RWPE2 (cell line): Measurements from ENCODE around the gene NEXN.
"Not testable (repeated sequence)": the region's sequence is repeated elsewhere in the genome, so short reads cannot be mapped to it uniquely, and the experiment has no call there.

Experiments
- ATAC-seq: fragments of 200-7000 bp; cut with Tn5 transposase; 3 replicates; pipeline ENCODE4 v1.9.1; 2021; ENCODE audit warnings: low read depth
- DNase-seq: peaks from one replicate; pipeline ENCODE4 v3.0.0-alpha.2; 2020; ENCODE audit warnings: low spot score
- H3K27ac ChIP-seq: fragments of 450-650 bp; 2 replicates; pipeline ENCODE4 v1.5.1; 2017; ENCODE audit warnings: mild to moderate bottlenecking; ENCODE audit not compliant: poor library complexity, severe bottlenecking
- H3K27me3 ChIP-seq: fragments of 250-450 bp; sonication (Bioruptor Pico); 2 replicates; pipeline ENCODE4 v1.5.1; 2021; ENCODE audit warnings: mild to moderate bottlenecking, moderate library complexity; ENCODE audit not compliant: insufficient read depth, poor library complexity, severe bottlenecking
- H3K36me3 ChIP-seq: fragments of 250-450 bp; sonication (Bioruptor Pico); 2 replicates; pipeline ENCODE4 v1.5.1; 2020; ENCODE audit warnings: low read depth, mild to moderate bottlenecking, moderate library complexity
- H3K4me1 ChIP-seq: fragments of 250-450 bp; sonication (Bioruptor Pico); 2 replicates; pipeline ENCODE4 v1.5.1; 2021; ENCODE audit warnings: mild to moderate bottlenecking, moderate library complexity; ENCODE audit not compliant: insufficient read depth, poor library complexity, severe bottlenecking
- H3K4me3 ChIP-seq: fragments of 250-450 bp; sonication (Bioruptor Pico); 2 replicates; pipeline ENCODE4 v1.5.1; 2021; ENCODE audit warnings: mild to moderate bottlenecking, moderate library complexity; ENCODE audit not compliant: severe bottlenecking
- H3K9me3 ChIP-seq: fragments of 250-450 bp; sonication (Bioruptor Pico); 2 replicates; pipeline ENCODE4 v1.5.1; 2021; ENCODE audit warnings: mild to moderate bottlenecking, moderate library complexity; ENCODE audit not compliant: severe bottlenecking
- TF ChIP-seq, protein P1 (sequence below): fragments of 450-650 bp; IDR thresholded peaks from one replicate; pipeline ENCODE4 v1.5.1; 2017; ENCODE audit warnings: mild to moderate bottlenecking, moderate library complexity; ENCODE audit not compliant: poor library complexity, severe bottlenecking

NEXN gene

DNA sequence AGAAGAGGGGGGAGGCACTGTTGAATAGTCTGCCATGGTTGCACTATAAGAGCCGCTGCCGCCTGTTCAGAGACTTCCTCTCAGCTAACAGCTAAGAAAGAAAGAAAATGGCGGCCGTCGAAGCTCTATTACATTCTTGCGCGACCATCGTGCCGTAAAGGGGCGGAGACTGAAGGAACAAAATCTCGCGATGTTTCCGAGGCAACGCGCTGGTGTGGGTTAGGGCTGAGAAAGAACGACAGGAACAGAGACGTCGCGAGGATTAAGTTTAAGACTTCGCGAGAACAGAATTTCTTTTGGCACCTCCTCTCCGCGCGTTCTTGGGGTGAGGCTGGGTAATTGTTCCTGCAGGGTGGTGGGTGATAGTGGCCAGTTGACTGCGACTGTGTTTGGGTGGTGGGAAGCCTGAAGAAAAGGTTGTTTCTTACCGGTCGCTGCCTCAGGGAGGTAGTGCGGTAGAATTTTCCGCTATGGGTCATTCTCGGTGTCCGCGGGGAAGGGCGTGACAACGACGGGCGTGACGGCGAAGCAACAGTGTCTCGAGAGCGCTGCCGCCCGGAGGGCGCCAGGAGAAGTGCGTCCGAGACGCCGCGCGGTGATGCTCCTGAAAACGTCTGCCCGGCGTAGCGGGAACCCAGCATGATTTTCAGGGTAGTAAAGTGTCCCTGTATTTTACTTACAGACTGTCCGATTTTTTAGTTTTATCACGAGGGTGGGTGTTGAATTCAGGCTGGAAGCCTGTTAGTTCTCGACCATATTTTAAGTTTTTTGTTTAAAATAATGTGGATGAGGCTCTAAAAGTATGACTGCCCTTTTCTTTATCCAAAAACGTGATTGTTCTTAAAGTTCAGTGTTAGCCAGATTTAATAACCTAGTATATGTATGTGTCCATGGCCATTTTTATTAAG is 90.8 kb downstream of the NEXN start, which contains the start of gene FUBP1:
FUBP1 (minus strand) TSS at position 104 of the 908 bp plus-strand sequence; CDS start at position 36, 68 bp downstream.
- H3K9me3 ChIP-seq, result no peaks in the 10 kb centered on the region
- peak; percentile 83 for ATAC-seq
- peak within 1 kb of the TSS; percentile 95 for H3K27ac ChIP-seq
- peaks cover 55% of the 10 kb centered on the region for H3K36me3 ChIP-seq
- H3K4me3 ChIP-seq, result peak within 1 kb of the TSS; percentile 68
- peaks cover 26% of the 10 kb centered on the region for H3K4me1 ChIP-seq
- TF ChIP-seq, protein P1, sequence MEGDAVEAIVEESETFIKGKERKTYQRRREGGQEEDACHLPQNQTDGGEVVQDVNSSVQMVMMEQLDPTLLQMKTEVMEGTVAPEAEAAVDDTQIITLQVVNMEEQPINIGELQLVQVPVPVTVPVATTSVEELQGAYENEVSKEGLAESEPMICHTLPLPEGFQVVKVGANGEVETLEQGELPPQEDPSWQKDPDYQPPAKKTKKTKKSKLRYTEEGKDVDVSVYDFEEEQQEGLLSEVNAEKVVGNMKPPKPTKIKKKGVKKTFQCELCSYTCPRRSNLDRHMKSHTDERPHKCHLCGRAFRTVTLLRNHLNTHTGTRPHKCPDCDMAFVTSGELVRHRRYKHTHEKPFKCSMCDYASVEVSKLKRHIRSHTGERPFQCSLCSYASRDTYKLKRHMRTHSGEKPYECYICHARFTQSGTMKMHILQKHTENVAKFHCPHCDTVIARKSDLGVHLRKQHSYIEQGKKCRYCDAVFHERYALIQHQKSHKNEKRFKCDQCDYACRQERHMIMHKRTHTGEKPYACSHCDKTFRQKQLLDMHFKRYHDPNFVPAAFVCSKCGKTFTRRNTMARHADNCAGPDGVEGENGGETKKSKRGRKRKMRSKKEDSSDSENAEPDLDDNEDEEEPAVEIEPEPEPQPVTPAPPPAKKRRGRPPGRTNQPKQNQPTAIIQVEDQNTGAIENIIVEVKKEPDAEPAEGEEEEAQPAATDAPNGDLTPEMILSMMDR, result peak; percentile 89
- DNase-seq, result peak; percentile 94
- H3K27me3 ChIP-seq, result no peaks in the 10 kb centered on the region

DNA sequence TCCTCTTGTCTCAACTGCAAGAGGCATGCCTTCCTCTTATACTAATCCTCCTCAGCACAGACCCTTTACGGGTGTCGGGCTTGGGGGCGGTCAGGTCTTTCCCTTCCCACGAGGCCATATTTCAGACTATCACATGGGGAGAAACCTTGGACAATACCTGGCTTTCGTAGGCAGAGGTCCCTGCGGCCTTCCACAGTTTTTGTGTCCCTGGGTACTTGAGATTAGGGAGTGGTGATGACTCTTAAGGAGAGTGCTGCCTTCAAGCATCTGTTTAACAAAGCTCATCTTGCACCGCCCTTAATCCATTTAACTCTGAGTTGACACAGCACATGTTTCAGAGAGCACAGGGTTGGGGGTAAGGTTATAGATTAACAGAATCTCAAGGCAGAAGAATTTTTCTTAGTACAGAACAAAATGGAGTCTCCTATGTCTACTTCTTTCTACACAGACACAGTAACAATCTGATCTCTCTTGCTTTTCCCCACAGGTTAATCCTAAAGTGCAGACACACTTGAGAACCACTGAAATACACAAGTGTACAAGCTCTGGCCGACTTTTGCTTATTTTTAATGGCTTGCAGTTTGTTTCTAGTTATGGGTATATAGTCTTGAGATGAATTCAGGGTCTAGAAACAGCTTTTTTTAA is 95.0 kb downstream of the NEXN start:
- H3K4me1 ChIP-seq, H3K4me3 ChIP-seq, H3K27me3 ChIP-seq, H3K27ac ChIP-seq, ATAC-seq, H3K9me3 ChIP-seq, DNase-seq: not testable (repeated sequence)
- H3K36me3 ChIP-seq, result peaks cover 22% of the 10 kb centered on the region

DNA sequence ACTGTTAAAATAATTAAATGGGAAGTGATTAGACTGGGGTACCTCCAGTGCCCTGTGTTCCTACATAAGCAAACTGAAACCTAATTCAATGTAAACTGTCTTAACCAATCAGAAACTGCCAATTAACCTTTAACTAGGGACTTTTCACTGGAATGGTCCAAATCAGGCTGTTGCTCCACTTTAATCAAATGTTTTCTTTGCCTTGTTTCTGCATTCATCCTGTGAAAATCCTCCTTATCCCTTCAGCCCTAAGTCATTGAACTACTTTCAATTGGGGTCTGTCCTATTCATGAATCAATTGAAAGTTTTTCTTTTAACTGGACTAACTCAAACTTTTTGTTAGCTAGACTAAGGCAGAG is 95.6 kb downstream of the NEXN start:
- no peak overlapping the region for H3K27ac ChIP-seq
- peaks cover 21% of the 10 kb centered on the region for H3K36me3 ChIP-seq
- no peaks in the 10 kb centered on the region for H3K9me3 ChIP-seq
- no peaks in the 10 kb centered on the region for H3K27me3 ChIP-seq
- peaks cover 5% of the 10 kb centered on the region for H3K4me1 ChIP-seq
- H3K4me3 ChIP-seq, result no peak overlapping the region
- no peak for DNase-seq
- ATAC-seq, result no peak
- TF ChIP-seq, protein P1, result no peak

DNA sequence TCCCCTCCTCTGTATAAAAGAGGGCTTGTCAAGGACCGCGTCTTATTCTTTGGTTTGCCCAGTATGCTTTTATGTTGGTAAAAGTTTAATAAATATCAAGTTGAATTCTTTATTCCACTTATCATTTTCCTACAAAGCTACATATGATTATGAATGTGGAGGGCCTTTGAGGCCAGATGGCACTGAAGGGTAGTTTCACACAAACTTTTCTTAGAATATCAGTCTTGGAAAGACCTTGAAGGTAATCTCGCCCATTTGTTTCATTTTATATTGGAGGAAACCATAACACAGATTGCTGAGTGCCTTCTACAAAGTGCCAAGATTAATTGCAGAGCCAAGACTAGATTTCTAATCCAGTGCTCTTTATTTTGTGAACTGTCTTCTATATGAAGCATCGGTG is 96.2 kb downstream of the NEXN start:
- TF ChIP-seq, protein P1, result no peak
- H3K36me3 ChIP-seq, result peaks cover 21% of the 10 kb centered on the region
- no peak overlapping the region for H3K27ac ChIP-seq
- H3K4me1 ChIP-seq, result peaks cover 5% of the 10 kb centered on the region
- H3K4me3 ChIP-seq, result no peak overlapping the region
- DNase-seq (no peak), ATAC-seq (no peak)
- H3K27me3 ChIP-seq, result no peaks in the 10 kb centered on the region
- H3K9me3 ChIP-seq, result no peaks in the 10 kb centered on the region

DNA sequence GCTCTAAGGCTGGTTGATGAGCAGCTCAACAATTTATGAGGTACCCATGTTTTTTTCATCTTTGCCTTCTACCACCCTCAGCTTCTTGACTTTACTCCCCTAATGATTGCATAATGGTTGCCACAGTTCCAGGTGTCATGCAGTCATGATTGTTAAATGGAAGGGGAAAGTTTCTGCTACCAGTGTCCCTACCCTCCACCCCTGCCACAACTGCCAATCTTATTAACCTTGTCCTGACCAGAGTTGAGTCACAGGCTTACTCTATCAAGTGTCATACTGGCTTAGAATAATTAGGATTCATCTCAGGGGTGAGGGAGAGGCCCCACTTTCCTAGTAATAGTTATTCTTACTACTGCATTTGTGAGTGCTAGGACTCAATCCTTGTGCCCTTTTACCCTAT is 98.4 kb downstream of the NEXN start:
- no peak overlapping the region for H3K27ac ChIP-seq
- TF ChIP-seq, protein P1, result no peak
- ATAC-seq (no peak), DNase-seq (no peak)
- peaks cover 4% of the 10 kb centered on the region for H3K4me1 ChIP-seq
- no peaks in the 10 kb centered on the region for H3K9me3 ChIP-seq
- peaks cover 15% of the 10 kb centered on the region for H3K36me3 ChIP-seq
- H3K4me3 ChIP-seq, result no peak overlapping the region
- H3K27me3 ChIP-seq, result no peaks in the 10 kb centered on the region
